A549 (cell line): ENCODE data around the gene TRPM2. TPM values are rescaled to one million over a fixed set of nuclear protein-coding genes. Genes with fewer than 3 reads are reported as not detected.

Experiments used
- ATAC-seq, 2 experiments: fragments of 200-7000 bp in 1 of 2; fragments of >200 bp in 1 of 2; cut with Nextera tagmentation in 1 of 2; cut with Tn5 transposase in 1 of 2; 3 replicates each; pipeline versions ENCODE4 v1.8.0 to v1.9.1; 2018 to 2020; ENCODE audit warnings: mild to moderate bottlenecking in 1 of 2, moderate library complexity in 1 of 2
- CTCF ChIA-PET: fragments of 300-600 bp; sonication (Branson Sonifier 250); formaldehyde crosslinking; extraction: SDS; loops from one replicate; lab custom pipeline; 2021; ENCODE audit warnings: antibody characterized with exemption, inconsistent platforms; lab: Yijun Ruan, JAX
- POLR2A ChIA-PET: fragments of 350-600 bp; formaldehyde crosslinking; extraction: SDS; loops from one replicate; lab custom pipeline; 2021; ENCODE audit warnings: antibody characterized with exemption, inconsistent platforms; lab: Yijun Ruan, JAX
- DNase-seq, 2 experiments: peaks; one replicate each; pipeline versions ENCODE4 v3.0.0 to v3.0.0-alpha.2; 2011 to 2016; ENCODE audit warnings: low read depth in 1 of 2, low spot score in 1 of 2
- FAIRE-seq: peaks from 2 replicates; lab custom pipeline; 2011; peaks lifted over from hg19 to GRCh38; lab: Jason Lieb, UNC
- H3K27ac ChIP-seq, 2 experiments: fragments of >200 bp; sonication (Bioruptor Twin); formaldehyde crosslinking; 3 replicates each; pipeline ENCODE4 v1.5.1; 2016 to 2017
- H3K4me1 ChIP-seq: fragments of >200 bp; sonication (Bioruptor Twin); formaldehyde crosslinking; 3 replicates; pipeline ENCODE4 v1.6.1; 2016
- H3K4me2 ChIP-seq: fragments of >200 bp; sonication (Bioruptor Twin); formaldehyde crosslinking; 3 replicates; pipeline ENCODE4 v1.6.1; 2016
- H3K4me3 ChIP-seq: fragments of >200 bp; sonication (Bioruptor Twin); formaldehyde crosslinking; 3 replicates; pipeline ENCODE4 v1.5.1; 2016
- H3K9me3 ChIP-seq: fragments of >200 bp; sonication (Bioruptor Twin); formaldehyde crosslinking; 3 replicates; pipeline ENCODE4 v1.6.1; 2016
- BHLHE40 ChIP-seq: IDR thresholded peaks from 2 replicates; pipeline ENCODE4 v1.6.1; 2012; ENCODE audit warnings: low read depth, low read length, inconsistent platforms
- CBX2 ChIP-seq: fragments of 200-600 bp; sonication (generic); IDR thresholded peaks from 2 replicates; pipeline ENCODE4 v1.6.1; 2016; ENCODE audit warnings: low read depth, mild to moderate bottlenecking, borderline replicate concordance
- CBX8 ChIP-seq: fragments of 200-600 bp; sonication (generic); IDR thresholded peaks from 2 replicates; pipeline ENCODE4 v1.6.1; 2016
- CHD2 ChIP-seq: fragments of 150-350 bp; IDR thresholded peaks from 2 replicates; pipeline ENCODE4 v1.6.1; 2014; ENCODE audit warnings: low read length; ENCODE audit not compliant: partially characterized antibody
- CHD4 ChIP-seq: fragments of 200-600 bp; sonication (generic); IDR thresholded peaks from 2 replicates; pipeline ENCODE4 v1.6.1; 2016; ENCODE audit warnings: antibody characterized with exemption, mild to moderate bottlenecking, borderline replicate concordance
- E2F6 ChIP-seq: IDR thresholded peaks from 2 replicates; pipeline ENCODE4 v1.6.1; 2012; ENCODE audit warnings: low read depth, borderline replicate concordance
- ELK1 ChIP-seq: fragments of 150-350 bp; IDR thresholded peaks from 2 replicates; pipeline ENCODE4 v1.6.1; 2014; ENCODE audit warnings: low read depth, mild to moderate bottlenecking, low read length
- ESRRA ChIP-seq: fragments of 150-350 bp; IDR thresholded peaks from 2 replicates; pipeline ENCODE4 v1.6.1; 2014; ENCODE audit warnings: mild to moderate bottlenecking, low read length, borderline replicate concordance
- FOSB ChIP-seq: fragments of 250-450 bp; sonication (Bioruptor Pico); IDR thresholded peaks from 2 replicates; pipeline ENCODE4 v1.5.0; 2020; ENCODE audit warnings: mild to moderate bottlenecking, moderate library complexity
- FOXS1 ChIP-seq: fragments of 250-450 bp; sonication (Bioruptor Pico); IDR thresholded peaks from 2 replicates; pipeline ENCODE4 v1.5.0; 2020; ENCODE audit warnings: mild to moderate bottlenecking, moderate library complexity
- HEYL ChIP-seq: fragments of 250-450 bp; sonication (Bioruptor Pico); IDR thresholded peaks from 2 replicates; pipeline ENCODE4 v1.8.0; 2021; ENCODE audit warnings: mild to moderate bottlenecking, moderate library complexity
- HOXB5 ChIP-seq: fragments of 250-450 bp; sonication (Bioruptor Pico); IDR thresholded peaks from 2 replicates; pipeline ENCODE4 v1.5.0; 2020; ENCODE audit warnings: mild to moderate bottlenecking, moderate library complexity
- JUN ChIP-seq, 2 experiments: fragments of >200 bp; sonication (Bioruptor Twin); formaldehyde crosslinking; IDR thresholded peaks; 2 replicates in 1 of 2; 3 replicates in 1 of 2; pipeline ENCODE4 v1.6.1; 2016 to 2017
- JUNB ChIP-seq: fragments of >200 bp; sonication (Bioruptor Twin); formaldehyde crosslinking; IDR thresholded peaks from 2 replicates; pipeline ENCODE4 v1.6.1; 2016
- MAFK ChIP-seq: fragments of 450-650 bp; IDR thresholded peaks from 2 replicates; pipeline ENCODE4 v1.6.1; 2014; ENCODE audit not compliant: partially characterized antibody
- MYC ChIP-seq: IDR thresholded peaks from 2 replicates; pipeline ENCODE4 v1.6.1; 2012; ENCODE audit warnings: mild to moderate bottlenecking, inconsistent platforms, low read length, improper control_type of control experiment, borderline replicate concordance
- POLR2AphosphoS2 ChIP-seq: conservative IDR thresholded peaks from 2 replicates; pipeline ENCODE4 v1.6.1; 2012; ENCODE audit warnings: low read length, improper control_type of control experiment, inconsistent platforms
- RCOR1 ChIP-seq: fragments of 150-350 bp; IDR thresholded peaks from 2 replicates; pipeline ENCODE4 v1.6.1; 2014; ENCODE audit warnings: antibody characterized with exemption, low read length, low read depth
- RFX5 ChIP-seq: fragments of 450-650 bp; IDR thresholded peaks from 2 replicates; pipeline ENCODE4 v1.7.1; 2014; ENCODE audit warnings: antibody characterized with exemption, mild to moderate bottlenecking, moderate library complexity
- SMC3 ChIP-seq: fragments of >200 bp; sonication (Bioruptor Twin); formaldehyde crosslinking; IDR thresholded peaks from 3 replicates; pipeline ENCODE4 v1.6.1; 2018; ENCODE audit warnings: inconsistent platforms
- WGBS: methylation state at CpG from one replicate; pipeline ENCODE4 v1.1.6; 2017; ENCODE audit errors: missing lambda C conversion rate; 5-methylcytosine and 5-hydroxymethylcytosine counted together
- polyA plus RNA-seq, 4 experiments: library from polyadenylated mRNA; depleted of rRNA in 3 of 4; stranded (reverse); fragments of >200 nt; fragmentation: RNase III in 1 of 4; extraction: RNeasy Plus Mini Kit Qiagen cat#74134 plus additional on column Dnase treatment in 1 of 4; gene quantifications; 2 replicates in 3 of 4; 3 replicates in 1 of 4; pipeline ENCODE4 v1.2.3, GENCODE V29; 2011 to 2017

Gene TRPM2
- polyA plus RNA-seq, 2 of the 4 experiments (the other 2 are of a cell fraction), result 3.2 to 5.5 TPM

- TF ChIP-seq E2F6 (no peak), HEYL (CRISPR knock-in tag) (no peak), CBX8 (no peak), MAFK (no peak), CBX2 (no peak)
Observed at GRCh38 chr21:44406953-44407352, 53.5 kb downstream of the TRPM2 start (continued).

GRCh38 chr21:44407493-44407892 is 54.1 kb downstream of the TRPM2 start:
- no peak overlapping the region for H3K4me3 ChIP-seq
- H3K4me2 ChIP-seq, result no peak overlapping the region
- DNase-seq, result no peak
- ChIA-PET CTCF (interaction anchor here (0.6 kb wide), 1 partner anchor 34 kb away, joined by 3 read pairs; no protein-coding TSS in a partner anchor), POLR2A (no interaction called here)
- H3K9me3 ChIP-seq, result no peaks in the 10 kb centered on the region; the same call in 2 of the 3 replicates
- 8% methylated on average over 7 of the region's 7 CpGs for WGBS
- TF ChIP-seq RCOR1 (no peak), FOSB (CRISPR knock-in tag) (no peak), MAFK (no peak), ELK1 (no peak), SMC3 (no peak), JUN (IDR thresholded peaks at IDR 0.05) (no peak), RFX5 (no peak), POLR2AphosphoS2 (no peak), ESRRA (no peak), CHD2 (no peak), CHD4 (no peak), CBX2 (no peak), JUNB (no peak)
- no peak for ATAC-seq
- H3K27ac ChIP-seq, result no peak overlapping the region
- no peak for FAIRE-seq
- no peaks in the 10 kb centered on the region for H3K4me1 ChIP-seq

GRCh38 chr21:44408226-44408625 is 54.8 kb downstream of the TRPM2 start:
- TF ChIP-seq FOXS1 (CRISPR knock-in tag), result no peak
- no peak for TF ChIP-seq HOXB5 (CRISPR knock-in tag)
- TF ChIP-seq CBX8, result no peak
- TF ChIP-seq MYC, result no peak

GRCh38 chr21:44413566-44414290 is 60.3 kb downstream of the TRPM2 start:
- TF ChIP-seq BHLHE40, result no peak
- TF ChIP-seq RCOR1, result no peak
- no peak for ATAC-seq
- ChIA-PET CTCF (interaction anchor here (1.0 kb wide), 1 partner anchor 42 kb away, joined by 3 read pairs; no protein-coding TSS in a partner anchor), POLR2A (no interaction called here)
- WGBS, result 82% methylated on average over 10 of the region's 27 CpGs
- no peak overlapping the region for H3K4me3 ChIP-seq
- no peaks in the 10 kb centered on the region for H3K4me1 ChIP-seq
- no peak overlapping the region for H3K4me2 ChIP-seq
- no peak overlapping the region for H3K27ac ChIP-seq
- DNase-seq, result no peak
- no peak for FAIRE-seq
- H3K9me3 ChIP-seq, result no peaks in the 10 kb centered on the region

More at GRCh38 chr21:44408226-44408625, 54.8 kb downstream of the TRPM2 start:
- Histone ChIP-seq H3K4me2 (no peak overlapping the region), H3K9me3 (no peaks in the 10 kb centered on the region; the same call in 2 of the 3 replicates), H3K4me1 (no peaks in the 10 kb centered on the region), H3K27ac (no peak overlapping the region), H3K4me3 (no peak overlapping the region)
- DNase-seq, result no peak
- POLR2A ChIA-PET, result no interaction called here
- ATAC-seq, result no peak
- CTCF ChIA-PET, result no interaction called here
- FAIRE-seq, result no peak
- 57% methylated on average over 15 of the region's 15 CpGs for WGBS
